ENCODE measurements around the gene PPFIA3.

Gene PPFIA3

DNA sequence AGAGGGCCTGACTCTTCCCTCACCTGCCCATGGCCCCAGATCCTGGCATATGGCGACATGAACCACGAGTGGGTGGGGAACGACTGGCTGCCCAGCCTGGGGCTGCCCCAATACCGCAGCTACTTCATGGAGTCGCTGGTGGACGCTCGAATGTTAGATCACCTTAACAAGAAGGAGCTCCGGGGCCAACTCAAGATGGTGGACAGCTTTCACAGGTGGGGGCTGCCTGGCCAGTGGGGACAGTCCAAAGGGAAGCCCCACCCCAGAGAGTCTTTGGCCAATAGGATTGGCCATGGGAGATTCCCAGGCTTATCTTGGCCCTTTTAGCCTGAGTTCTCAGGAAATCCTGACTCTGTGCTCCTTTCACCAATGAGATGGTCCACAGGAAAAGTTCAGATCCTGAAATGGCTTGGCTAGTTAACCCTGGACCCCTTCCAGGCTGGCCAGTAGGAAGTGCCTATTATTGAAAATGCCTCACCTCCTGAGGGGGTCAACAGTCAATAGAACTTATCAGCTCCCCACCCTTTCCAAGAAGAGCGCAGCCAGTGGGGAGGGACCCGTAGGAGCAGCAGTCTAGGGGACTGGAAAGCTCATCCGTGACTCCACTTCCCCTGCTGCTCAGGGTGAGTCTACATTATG, 28.8 kb downstream of the PPFIA3 start:
- TF ChIP-seq CTCF (IDR thresholded peaks at IDR 0.05; ENCODE audit: borderline replicate concordance, insufficient read depth, low read depth, low read length) = no peak
- no peak overlapping the region for H3K4me3 ChIP-seq (ENCODE audit: low read depth, low read length)

DNA sequence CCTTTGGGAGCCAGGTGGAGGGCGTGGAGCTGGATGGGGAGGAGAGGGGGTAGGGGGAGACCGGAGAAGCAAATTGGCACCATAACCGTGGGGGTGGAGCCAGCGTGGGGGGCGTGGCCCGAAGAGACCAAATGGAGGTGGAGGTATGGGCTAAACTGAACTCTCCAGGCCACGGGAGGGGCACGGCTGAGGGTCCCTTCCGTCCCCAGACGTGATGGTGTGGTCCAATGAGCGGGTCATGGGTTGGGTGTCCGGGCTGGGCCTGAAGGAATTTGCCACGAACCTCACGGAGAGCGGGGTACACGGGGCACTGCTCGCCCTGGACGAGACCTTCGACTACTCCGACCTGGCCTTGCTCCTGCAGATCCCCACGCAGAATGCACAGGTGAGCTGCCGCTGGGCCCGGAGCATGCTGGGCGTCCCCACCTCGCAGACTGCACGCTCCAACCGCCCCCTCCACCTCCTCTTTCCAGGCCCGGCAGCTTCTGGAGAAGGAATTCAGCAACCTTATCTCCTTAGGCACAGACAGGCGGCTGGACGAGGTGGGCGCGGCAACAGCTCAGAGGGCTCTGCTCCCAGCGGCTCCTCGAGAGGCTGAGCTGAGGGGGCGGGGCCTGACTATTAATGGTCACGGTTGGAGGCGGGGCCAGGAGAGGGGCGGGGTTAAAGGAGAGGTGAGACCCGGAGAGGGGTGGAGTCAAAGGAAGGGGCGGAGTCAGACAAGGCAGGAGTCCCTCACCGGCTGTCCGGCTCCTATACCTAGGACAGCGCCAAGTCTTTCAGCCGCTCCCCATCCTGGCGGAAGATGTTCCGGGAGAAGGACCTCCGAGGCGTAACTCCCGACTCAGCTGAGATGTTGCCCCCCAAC, 29.7 kb downstream of the PPFIA3 start:
- H3K4me3 ChIP-seq (ENCODE audit: low read depth, low read length) = no peak overlapping the region
- no peak for TF ChIP-seq CTCF (IDR thresholded peaks at IDR 0.05; ENCODE audit: borderline replicate concordance, insufficient read depth, low read depth, low read length)

DNA sequence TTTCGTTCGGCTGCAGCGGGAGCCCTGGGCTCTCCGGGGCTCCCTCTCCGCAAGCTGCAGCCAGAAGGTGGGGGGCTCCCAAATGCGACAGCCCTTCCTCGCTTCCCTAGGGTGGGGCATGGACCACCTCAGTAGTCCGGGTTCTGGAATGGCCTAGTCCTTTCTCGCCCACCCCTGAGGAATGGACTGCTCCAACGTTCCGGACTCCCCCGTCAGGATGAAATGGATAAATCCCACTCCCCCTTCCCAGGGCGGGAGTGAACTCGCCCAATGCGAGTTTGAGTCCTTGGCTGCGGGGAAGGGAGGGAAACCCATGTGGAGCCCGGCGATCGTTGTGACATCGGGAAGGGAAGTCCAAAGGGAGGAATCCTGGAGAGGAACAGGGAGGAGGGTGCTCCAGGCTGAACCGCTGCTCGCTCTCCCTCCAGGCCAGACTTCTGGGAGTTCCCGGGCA, 30.3 kb downstream of the PPFIA3 start:
- TF ChIP-seq CTCF (IDR thresholded peaks at IDR 0.05; ENCODE audit: borderline replicate concordance, insufficient read depth, low read depth, low read length) = no peak
- peak overlapping the region; percentile 26 for H3K4me3 ChIP-seq (ENCODE audit: low read depth, low read length)

DNA sequence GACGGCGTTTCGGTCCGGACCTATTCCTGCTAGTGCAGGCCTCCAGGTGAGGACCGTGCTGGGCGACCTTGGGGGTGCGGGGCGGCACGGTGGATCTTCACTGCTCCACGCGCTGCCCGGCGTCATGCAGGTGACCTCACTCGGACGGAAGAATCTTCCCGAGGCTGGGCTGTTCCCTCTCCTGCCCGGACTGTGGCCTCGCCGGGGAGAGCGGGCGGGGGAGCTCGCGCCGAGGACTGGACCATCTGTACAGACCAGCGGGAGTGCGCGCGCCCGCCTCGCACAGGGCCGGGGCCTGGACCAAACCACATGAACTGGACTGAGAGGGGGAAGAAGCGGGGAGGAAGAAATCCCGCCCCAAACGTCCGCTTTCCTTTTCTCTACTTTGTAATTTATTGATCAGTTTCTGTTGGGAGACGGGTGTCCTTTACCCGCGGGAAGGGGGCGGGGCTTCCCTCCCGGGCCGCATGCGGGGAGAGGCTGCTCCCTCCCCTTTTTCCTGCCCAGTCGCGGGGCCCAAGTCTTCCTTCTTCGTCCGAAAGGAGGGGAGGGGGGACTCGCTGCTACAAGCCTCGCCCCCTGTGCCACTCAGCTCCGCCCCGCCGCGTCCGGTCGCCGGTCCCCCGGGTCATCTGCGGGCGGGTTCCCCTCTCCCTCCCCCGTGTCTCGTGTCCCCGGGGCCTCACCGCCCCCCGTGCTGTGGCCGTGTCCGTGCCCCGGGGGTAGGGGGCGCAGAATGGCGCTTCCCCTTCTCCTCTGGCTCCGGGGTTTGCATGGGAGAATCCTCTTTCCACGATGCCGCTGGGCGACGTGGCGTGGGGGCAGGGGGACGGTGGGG, 31.0 kb downstream of the PPFIA3 start:
- peak overlapping the region; percentile 26 for H3K4me3 ChIP-seq (ENCODE audit: low read depth, low read length)
- no peak for TF ChIP-seq CTCF (IDR thresholded peaks at IDR 0.05; ENCODE audit: borderline replicate concordance, insufficient read depth, low read depth, low read length)

DNA sequence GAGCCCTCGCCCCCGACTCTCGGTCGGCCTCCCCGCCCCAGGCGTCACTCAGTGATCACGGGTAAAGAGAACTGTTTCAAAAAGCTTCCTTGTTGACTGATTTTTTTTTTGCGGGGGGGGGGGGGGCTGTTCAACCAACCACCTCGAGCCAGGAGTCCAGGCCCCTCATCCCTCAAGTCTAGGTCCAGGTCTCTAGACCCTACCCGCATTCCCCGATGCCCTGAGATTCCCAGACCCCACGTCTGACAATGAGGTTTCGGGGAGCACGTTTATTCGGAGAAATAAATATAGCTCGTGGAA, 31.6 kb downstream of the PPFIA3 start:
- no peak overlapping the region for H3K4me3 ChIP-seq (ENCODE audit: low read depth, low read length)
- no peak for TF ChIP-seq CTCF (IDR thresholded peaks at IDR 0.05; ENCODE audit: borderline replicate concordance, insufficient read depth, low read depth, low read length)

DNA sequence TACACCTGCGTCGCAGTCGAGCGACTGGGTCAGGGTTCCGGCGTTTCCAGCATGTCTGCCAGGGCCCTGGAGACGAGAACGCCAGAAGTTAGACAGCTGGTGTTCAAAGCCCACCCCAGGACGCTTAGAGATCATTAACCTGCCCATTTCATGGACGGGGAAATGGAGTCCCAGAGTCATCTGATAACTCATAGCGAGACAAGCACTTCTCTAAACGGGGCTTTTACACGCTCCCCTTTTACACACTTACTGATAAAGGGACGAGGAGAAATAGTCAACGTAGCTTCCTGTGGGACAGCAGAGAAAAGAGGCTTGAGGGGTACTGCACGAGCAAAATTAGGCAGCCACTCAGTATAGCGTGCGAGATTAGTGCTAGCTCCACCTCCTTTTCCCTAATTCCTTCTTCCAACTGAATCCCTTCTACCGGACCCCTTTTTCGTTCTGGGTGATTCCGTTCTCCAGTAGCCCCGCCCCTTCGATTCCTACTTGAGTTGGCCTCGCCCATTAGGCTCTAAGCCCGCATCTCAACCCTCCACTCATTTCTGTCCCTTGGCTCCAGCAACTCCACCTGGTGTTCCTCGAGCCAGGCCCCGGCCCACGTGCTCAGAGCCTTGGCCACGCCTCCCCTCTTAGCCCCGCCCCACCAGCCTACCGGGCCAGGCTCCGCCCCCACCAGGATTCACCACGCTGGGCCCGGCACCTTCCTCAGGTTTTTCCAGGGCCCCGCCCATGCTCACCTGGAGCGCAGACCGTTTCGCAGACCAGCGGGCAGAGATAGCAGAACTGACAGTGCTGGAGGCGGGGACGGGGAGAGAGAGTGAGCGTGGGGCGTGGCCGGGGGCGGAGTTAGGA, 32.1 kb downstream of the PPFIA3 start:
- no peak overlapping the region for H3K4me3 ChIP-seq (ENCODE audit: low read depth, low read length)
- TF ChIP-seq CTCF (IDR thresholded peaks at IDR 0.05; ENCODE audit: borderline replicate concordance, insufficient read depth, low read depth, low read length) = no peak

All from GM12875 (cell line).